ENCODE results near the gene BUD13. TPM values are rescaled to one million over a fixed set of nuclear protein-coding genes. Genes with fewer than 3 reads are reported as not detected.

BUD13 gene
- total and polyA plus RNA-seq, 2 of the 4 experiments (the other 2 are of a cell fraction), result 11.2 to 14.0 TPM

DNA sequence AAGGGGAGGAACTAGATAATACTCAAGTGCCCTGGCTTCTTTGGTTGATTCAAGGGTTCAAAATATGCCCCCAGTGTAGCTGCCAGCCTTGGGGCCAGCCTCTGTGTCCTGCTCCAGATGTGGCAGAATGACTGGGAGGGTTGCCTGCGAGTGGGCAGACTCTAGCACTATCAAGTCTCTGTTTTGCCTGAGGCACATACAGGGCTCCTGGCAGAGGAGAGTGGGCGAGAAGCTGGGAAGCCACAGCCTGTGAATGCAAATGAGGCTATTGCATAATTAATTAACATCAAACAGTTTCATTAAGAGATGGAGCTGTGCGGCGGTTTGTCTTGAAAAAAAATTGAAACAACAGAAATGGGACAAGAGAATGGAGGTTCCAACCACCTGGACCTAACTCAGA, 50.8 kb downstream of the BUD13 start:
- TF ChIP-seq RAD21 (IDR thresholded peaks at IDR 0.05; ENCODE audit: low read length) (no peak), CEBPB (IDR thresholded peaks at IDR 0.05; ENCODE audit: low read depth, low read length) (no peak), MAFK (IDR thresholded peaks at IDR 0.05; ENCODE audit: low read depth, low read length) (no peak), CHD1 (IDR thresholded peaks at IDR 0.05; ENCODE audit: low read depth, low read length) (no peak), RCOR1 (IDR thresholded peaks at IDR 0.05; ENCODE audit: insufficient replicate concordance, low read length) (no peak), SMC3 (IDR thresholded peaks at IDR 0.05; ENCODE audit: low read depth, low read length) (no peak)
- Histone ChIP-seq H3K27ac (ENCODE audit: insufficient read depth, low read length) (no peak overlapping the region), H2BK20ac (ENCODE audit: low read depth, low read length) (no peak overlapping the region), H3K14ac (replicated peaks; ENCODE audit: low read depth, low read length) (no peak overlapping the region), H3K56ac (ENCODE audit: extremely low read depth, insufficient read depth, low read length) (no peak overlapping the region), H2AK5ac (ENCODE audit: low read depth, low read length) (no peak overlapping the region), H2AFZ (replicated peaks; ENCODE audit: low read length, poor library complexity) (no peak overlapping the region), H4K20me1 (ENCODE audit: insufficient read depth, low read length) (no peaks in the 10 kb centered on the region), H2BK120ac (ENCODE audit: low read depth, low read length) (no peak overlapping the region), H3K4me2 (ENCODE audit: low read depth, low read length) (no peak overlapping the region), H3K27me3 (ENCODE audit: control insufficient read depth, insufficient read depth, low read length) (peaks cover 46% of the 10 kb centered on the region), H3K9me3 (ENCODE audit: control insufficient read depth, insufficient read depth, low read length) (no peaks in the 10 kb centered on the region), H2BK5ac (ENCODE audit: low read depth, low read length, poor library complexity, severe bottlenecking) (no peak overlapping the region), H3K4me3 (ENCODE audit: insufficient read depth, low read depth, low read length) (no peak overlapping the region), H3K9ac (ENCODE audit: low read depth, low read length) (no peak overlapping the region), H2AK9ac (replicated peaks; ENCODE audit: low read depth, low read length, poor library complexity) (no peak overlapping the region), H3K18ac (ENCODE audit: low read depth, low read length) (no peak overlapping the region), H3K36me3 (ENCODE audit: control insufficient read depth, insufficient read depth, low read length) (no peaks in the 10 kb centered on the region), H4K91ac (ENCODE audit: insufficient read depth, low read depth, low read length) (no peak overlapping the region), H3K4ac (ENCODE audit: low read depth, low read length) (no peak overlapping the region), H3K4me1 (ENCODE audit: control insufficient read depth, insufficient read depth, low read length) (peaks cover 8% of the 10 kb centered on the region; the same call in 1 of the 2 replicates), H3K23ac (ENCODE audit: low read depth, low read length) (no peak overlapping the region), H4K5ac (ENCODE audit: low read depth, low read length) (no peak overlapping the region), H2BK15ac (ENCODE audit: low read depth, low read length) (no peak overlapping the region), H4K8ac (ENCODE audit: low read depth in 2 of 2, low read length in 2 of 2) (no peak overlapping the region), H3K79me1 (ENCODE audit: low read depth in 1 of 2, low read length in 2 of 2) (no peaks in the 10 kb centered on the region), H3K9me1 (ENCODE audit: insufficient read depth, low read length) (peaks cover 6% of the 10 kb centered on the region; the same call in 1 of the 2 replicates)
- no TSS peak for BruUV-seq (replicated peaks)
- DNase-seq (no peak), ATAC-seq (ENCODE audit: low read depth) (no peak)
- in situ Hi-C loops (cut with MboI; ENCODE audit: low sequenced_read_pairs), result no loop called here
- dilution Hi-C loops (cut with HindIII; ENCODE audit: low sequenced_read_pairs, unreplicated experiment), result no loop called here
- CTCF ChIA-PET, result interaction anchor here (0.7 kb wide), 1 partner anchor 30 kb away, joined by 3 read pairs; no protein-coding TSS in a partner anchor
- WGBS, 2 experiments (ENCODE audit: extremely low coverage in 2 of 2, insufficient read length in 1 of 2), result no CpG with 5 or more reads among the region's 4 CpGs
- intact Hi-C loops (cut with micrococcal nuclease), result no loop called here
- POLR2A ChIA-PET (ENCODE audit: unreplicated experiment), result no interaction called here

Measured in IMR-90 (cell line).